ENCODE results near the gene CCDC198.
A peak's percentile ranks its signal among the peaks of the same experiment; 100 is the strongest.

CCDC198 gene

GRCh38 chr14:57487771-57488170 is 5.9 kb downstream of the CCDC198 start:
- TF ChIP-seq CTCF (conservative IDR thresholded peaks at IDR 0.05; ENCODE audit: low read depth, low read length), result no peak
- DNase-seq (ENCODE audit: low read depth), result no peak
- no peak overlapping the region for H3K4me3 ChIP-seq (ENCODE audit: low read length)

GRCh38 chr14:57486767-57487379 is 6.8 kb downstream of the CCDC198 start:
- H3K4me3 ChIP-seq (ENCODE audit: low read length), result no peak overlapping the region
- DNase-seq (ENCODE audit: low read depth), result peak; percentile 13
- TF ChIP-seq CTCF (conservative IDR thresholded peaks at IDR 0.05; ENCODE audit: low read depth, low read length), result peak; percentile 81

- TF ChIP-seq CTCF (conservative IDR thresholded peaks at IDR 0.05; ENCODE audit: low read depth, low read length), result no peak
- no peak for DNase-seq (ENCODE audit: low read depth)
- H3K4me3 ChIP-seq (ENCODE audit: low read length), result no peak overlapping the region
Observed at GRCh38 chr14:57485635-57486034, 8.0 kb downstream of the CCDC198 start.

- TF ChIP-seq CTCF (conservative IDR thresholded peaks at IDR 0.05; ENCODE audit: low read depth, low read length), result no peak
- H3K4me3 ChIP-seq (ENCODE audit: low read length), result no peak overlapping the region
- no peak for DNase-seq (ENCODE audit: low read depth)
Observed at GRCh38 chr14:57482120-57482519, 11.5 kb downstream of the CCDC198 start.

GRCh38 chr14:57480051-57480450 is 13.6 kb downstream of the CCDC198 start:
- DNase-seq (ENCODE audit: low read depth), result no peak
- no peak for TF ChIP-seq CTCF (conservative IDR thresholded peaks at IDR 0.05; ENCODE audit: low read depth, low read length)
- no peak overlapping the region for H3K4me3 ChIP-seq (ENCODE audit: low read length)

- no peak overlapping the region for H3K4me3 ChIP-seq (ENCODE audit: low read length)
- no peak for DNase-seq (ENCODE audit: low read depth)
- no peak for TF ChIP-seq CTCF (conservative IDR thresholded peaks at IDR 0.05; ENCODE audit: low read depth, low read length)
Observed at GRCh38 chr14:57479197-57479596, 14.5 kb downstream of the CCDC198 start.

- TF ChIP-seq CTCF (conservative IDR thresholded peaks at IDR 0.05; ENCODE audit: low read depth, low read length), result no peak
- no peak for DNase-seq (ENCODE audit: low read depth)
- H3K4me3 ChIP-seq (ENCODE audit: low read length), result no peak overlapping the region
Observed at GRCh38 chr14:57478050-57478449, 15.6 kb downstream of the CCDC198 start.
